H9 (cell line): ENCODE results near the gene TMEM163. TPM values are rescaled to one million over a fixed set of nuclear protein-coding genes. Genes with fewer than 3 reads are reported as not detected.

Source experiments
- DNase-seq: peaks from one replicate; pipeline ENCODE4 v3.0.0-alpha.2; 2017
- H2AFZ ChIP-seq: one replicate; pipeline ENCODE4 v1.6.1; 2013; ENCODE audit warnings: mild to moderate bottlenecking, low read length, control low read depth, moderate library complexity
- H2AK5ac ChIP-seq: 2 replicates; pipeline ENCODE4 v1.6.1; 2013; ENCODE audit warnings: low read length, control low read depth, mixed read lengths; ENCODE audit not compliant: insufficient read length
- H2BK120ac ChIP-seq: one replicate; pipeline ENCODE4 v1.6.1; 2013; ENCODE audit warnings: low read depth, mild to moderate bottlenecking, low read length, control low read depth, inconsistent platforms; ENCODE audit not compliant: poor library complexity, severe bottlenecking
- H2BK12ac ChIP-seq: 2 replicates; pipeline ENCODE4 v1.6.1; 2013; ENCODE audit warnings: low read length, control low read depth, mixed read lengths, low read depth; ENCODE audit not compliant: insufficient read length
- H2BK15ac ChIP-seq: 2 replicates; pipeline ENCODE4 v1.6.1; 2013; ENCODE audit warnings: low read depth, low read length, control low read depth
- H2BK20ac ChIP-seq: one replicate; pipeline ENCODE4 v1.6.1; 2013; ENCODE audit warnings: low read depth, mild to moderate bottlenecking, low read length, control low read depth, inconsistent platforms; ENCODE audit not compliant: poor library complexity, severe bottlenecking
- H2BK5ac ChIP-seq: 2 replicates; pipeline ENCODE4 v1.6.1; 2013; ENCODE audit warnings: low read length, control low read depth, mixed read lengths; ENCODE audit not compliant: insufficient read length
- H3K14ac ChIP-seq: 2 replicates; pipeline ENCODE4 v1.6.1; 2013; ENCODE audit warnings: low read length, control low read depth; ENCODE audit not compliant: insufficient read depth
- H3K18ac ChIP-seq: 2 replicates; pipeline ENCODE4 v1.6.1; 2013; ENCODE audit warnings: low read depth, mild to moderate bottlenecking, mixed read lengths, low read length, control low read depth; ENCODE audit not compliant: insufficient read length
- H3K23ac ChIP-seq: 2 replicates; pipeline ENCODE4 v1.6.1; 2013; ENCODE audit warnings: low read length, control low read depth, mixed read lengths, low read depth; ENCODE audit not compliant: insufficient read length
- H3K23me2 ChIP-seq: 2 replicates; pipeline ENCODE4 v1.6.1; 2013; ENCODE audit warnings: low read depth, mild to moderate bottlenecking, mixed read lengths, low read length, control low read depth; ENCODE audit not compliant: insufficient read length, poor library complexity, severe bottlenecking
- H3K27ac ChIP-seq: 2 replicates; pipeline ENCODE4 v1.5.1; 2013; ENCODE audit warnings: low read length, control low read depth, mixed read lengths, low read depth; ENCODE audit not compliant: insufficient read length
- H3K27me3 ChIP-seq: 2 replicates; pipeline ENCODE4 v1.6.1; 2013; ENCODE audit warnings: low read length, control low read depth, inconsistent platforms; ENCODE audit not compliant: insufficient read depth
- H3K4ac ChIP-seq: 2 replicates; pipeline ENCODE4 v1.6.1; 2013; ENCODE audit warnings: low read depth, mild to moderate bottlenecking, control low read depth, inconsistent platforms, low read length, moderate library complexity
- H3K4me1 ChIP-seq: 2 replicates; pipeline ENCODE4 v1.6.1; 2013; ENCODE audit warnings: low read length, control low read depth, inconsistent platforms; ENCODE audit not compliant: insufficient read depth
- H3K4me2 ChIP-seq: 2 replicates; pipeline ENCODE4 v1.6.1; 2013; ENCODE audit warnings: low read length, control low read depth, mixed read lengths; ENCODE audit not compliant: insufficient read length, insufficient read depth
- H3K56ac ChIP-seq: 2 replicates; pipeline ENCODE4 v1.6.1; 2013; ENCODE audit warnings: low read depth, mild to moderate bottlenecking, mixed read lengths, low read length, control low read depth; ENCODE audit not compliant: insufficient read length
- H3K79me1 ChIP-seq: 2 replicates; pipeline ENCODE4 v1.6.1; 2013; ENCODE audit warnings: low read depth, mild to moderate bottlenecking, moderate library complexity, low read length, control low read depth, inconsistent platforms; ENCODE audit not compliant: insufficient read depth, poor library complexity, severe bottlenecking
- H3K79me2 ChIP-seq: 2 replicates; pipeline ENCODE4 v1.6.1; 2013; ENCODE audit warnings: low read length, control low read depth, inconsistent platforms; ENCODE audit not compliant: insufficient read depth
- H3K9ac ChIP-seq: 2 replicates; pipeline ENCODE4 v1.6.1; 2013; ENCODE audit warnings: low read length, control low read depth, mixed read lengths; ENCODE audit not compliant: insufficient read length; ENCODE audit errors: extremely low read depth
- H3K9me3 ChIP-seq: one replicate; pipeline ENCODE4 v1.6.1; 2013; ENCODE audit warnings: low read depth, low read length, inconsistent platforms; ENCODE audit not compliant: control insufficient read depth
- H3T11ph ChIP-seq: one replicate; pipeline ENCODE4 v1.6.1; 2013; ENCODE audit warnings: mild to moderate bottlenecking, low read length, control low read depth, inconsistent platforms
- H4K20me1 ChIP-seq: one replicate; pipeline ENCODE4 v1.6.1; 2013; ENCODE audit not compliant: control insufficient read depth, insufficient read length, insufficient read depth
- H4K5ac ChIP-seq: 2 replicates; pipeline ENCODE4 v1.6.1; 2013; ENCODE audit warnings: low read depth, mild to moderate bottlenecking, mixed read lengths, low read length, control low read depth; ENCODE audit not compliant: insufficient read length
- H4K8ac ChIP-seq: replicated peaks from 2 replicates; pipeline ENCODE4 v1.6.1; 2013; ENCODE audit warnings: low read length, control low read depth, mixed read lengths, low read depth; ENCODE audit not compliant: insufficient read length
- H4K91ac ChIP-seq: 2 replicates; pipeline ENCODE4 v1.6.1; 2013; ENCODE audit warnings: low read depth, mild to moderate bottlenecking, moderate library complexity, mixed read lengths, low read length, control low read depth; ENCODE audit not compliant: insufficient read length
- H3K27ac Mint-ChIP-seq, 3 experiments: 2 replicates in 2 of 3; 3 replicates in 1 of 3; pipeline ENCODE4 v1.8.0; 2020 to 2021; ENCODE audit warnings: mixed read lengths in 3 of 3, mild to moderate bottlenecking in 1 of 3, moderate library complexity in 1 of 3
- H3K27me3 Mint-ChIP-seq: 2 replicates; pipeline ENCODE4 v1.8.0; 2021; ENCODE audit warnings: low read depth, mild to moderate bottlenecking, moderate library complexity, mixed read lengths
- H3K36me3 Mint-ChIP-seq, 3 experiments: 2 replicates in 2 of 3; 3 replicates in 1 of 3; pipeline ENCODE4 v1.8.0; 2020 to 2021; ENCODE audit warnings: low read depth in 3 of 3, mixed read lengths in 3 of 3; ENCODE audit not compliant: insufficient read depth in 1 of 3
- H3K4me1 Mint-ChIP-seq, 2 experiments: 2 replicates each; pipeline ENCODE4 v1.8.0; 2020; ENCODE audit warnings: mixed read lengths in 2 of 2
- H3K4me3 Mint-ChIP-seq, 2 experiments: 2 replicates in 1 of 2; 3 replicates in 1 of 2; pipeline ENCODE4 v1.8.0; 2020 to 2021; ENCODE audit warnings: mild to moderate bottlenecking in 2 of 2, mixed read lengths in 2 of 2, moderate library complexity in 1 of 2
- H3K9me3 Mint-ChIP-seq, 2 experiments: 2 replicates in 1 of 2; 3 replicates in 1 of 2; pipeline ENCODE4 v1.8.0; 2020; ENCODE audit warnings: mild to moderate bottlenecking in 2 of 2, mixed read lengths in 2 of 2, moderate library complexity in 1 of 2
- WGBS: extraction: QIAGEN DNeasy Blood & Tissue Kit; methylation state at CpG from one replicate; pipeline ENCODE4 v1.1.7; 2013; ENCODE audit warnings: missing lambda C conversion rate, low lambda C conversion rate, mixed read lengths; ENCODE audit not compliant: insufficient read length; ENCODE audit errors: extremely low coverage; 5-methylcytosine and 5-hydroxymethylcytosine counted together
- total RNA-seq: library from RNA; stranded (reverse); gene quantifications from 2 replicates; pipeline ENCODE4 v1.2.1, GENCODE V29; 2021
- TF ChIP-seq, protein P1 (sequence below): fragments of 200-600 bp; sonication (generic); conservative IDR thresholded peaks from 3 replicates; pipeline ENCODE4 v1.8.0; 2021; ENCODE audit warnings: antibody characterized with exemption, mild to moderate bottlenecking

The TMEM163 gene
- total RNA-seq, 1 experiment from 2014 or later: 0.39 TPM

GRCh38 chr2:134468164-134468563 is 250.6 kb downstream of the TMEM163 start:
- Histone ChIP-seq H3K9me3 (no peaks in the 10 kb centered on the region), H3T11ph (no peak overlapping the region), H2BK120ac (no peak overlapping the region), H2AK5ac (no peak overlapping the region), H2AFZ (no peak overlapping the region), H3K56ac (no peak overlapping the region), H3K79me1 (no peaks in the 10 kb centered on the region), H3K79me2 (no peaks in the 10 kb centered on the region), H4K5ac (no peak overlapping the region), H4K20me1 (no peaks in the 10 kb centered on the region), H3K23ac (no peak overlapping the region), H3K4me2 (no peak overlapping the region), H3K23me2 (no peaks in the 10 kb centered on the region), H3K18ac (no peak overlapping the region), H2BK12ac (no peak overlapping the region), H2BK5ac (no peak overlapping the region), H3K27ac (no peak overlapping the region), H3K4me1 (no peaks in the 10 kb centered on the region), H3K14ac (no peak overlapping the region), H2BK15ac (no peak overlapping the region), H3K9ac (no peak overlapping the region), H4K8ac (no peak overlapping the region), H2BK20ac (no peak overlapping the region), H3K4ac (no peak overlapping the region), H4K91ac (no peak overlapping the region), H3K27me3 (no peaks in the 10 kb centered on the region)
- H3K4me3 Mint-ChIP-seq: no peak overlapping the region
- H3K9me3 Mint-ChIP-seq: peaks cover 0 to 4% of the 10 kb centered on the region in 2 experiments; a peak in 1 of 5 replicates
- no peak for DNase-seq
- no peak overlapping the region for H3K27ac Mint-ChIP-seq
- H3K36me3 Mint-ChIP-seq: no peaks in the 10 kb centered on the region; a peak in 2 of 7 replicates
- no CpG with 5 or more reads among the region's 2 CpGs for WGBS
- H3K4me1 Mint-ChIP-seq: peaks cover 2 to 4% of the 10 kb centered on the region in 2 experiments; a peak in 1 of 4 replicates
- peaks cover under 1% of the 10 kb centered on the region; the same call in 1 of the 2 replicates for H3K27me3 Mint-ChIP-seq
- TF ChIP-seq, protein P1, sequence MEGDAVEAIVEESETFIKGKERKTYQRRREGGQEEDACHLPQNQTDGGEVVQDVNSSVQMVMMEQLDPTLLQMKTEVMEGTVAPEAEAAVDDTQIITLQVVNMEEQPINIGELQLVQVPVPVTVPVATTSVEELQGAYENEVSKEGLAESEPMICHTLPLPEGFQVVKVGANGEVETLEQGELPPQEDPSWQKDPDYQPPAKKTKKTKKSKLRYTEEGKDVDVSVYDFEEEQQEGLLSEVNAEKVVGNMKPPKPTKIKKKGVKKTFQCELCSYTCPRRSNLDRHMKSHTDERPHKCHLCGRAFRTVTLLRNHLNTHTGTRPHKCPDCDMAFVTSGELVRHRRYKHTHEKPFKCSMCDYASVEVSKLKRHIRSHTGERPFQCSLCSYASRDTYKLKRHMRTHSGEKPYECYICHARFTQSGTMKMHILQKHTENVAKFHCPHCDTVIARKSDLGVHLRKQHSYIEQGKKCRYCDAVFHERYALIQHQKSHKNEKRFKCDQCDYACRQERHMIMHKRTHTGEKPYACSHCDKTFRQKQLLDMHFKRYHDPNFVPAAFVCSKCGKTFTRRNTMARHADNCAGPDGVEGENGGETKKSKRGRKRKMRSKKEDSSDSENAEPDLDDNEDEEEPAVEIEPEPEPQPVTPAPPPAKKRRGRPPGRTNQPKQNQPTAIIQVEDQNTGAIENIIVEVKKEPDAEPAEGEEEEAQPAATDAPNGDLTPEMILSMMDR: no peak
